Nephron progenitor cell (in vitro differentiated cells): ENCODE data around the gene RBPJ.

Experiments
- DNase-seq: peaks from one replicate; pipeline ENCODE4 v3.0.0; 2021
- H3K27ac Mint-ChIP-seq: 2 replicates; pipeline ENCODE4 v1.8.0; 2021; ENCODE audit warnings: mild to moderate bottlenecking, moderate library complexity, mixed read lengths
- H3K27me3 Mint-ChIP-seq: 2 replicates; pipeline ENCODE4 v1.8.0; 2021; ENCODE audit warnings: mild to moderate bottlenecking, low read depth, mixed read lengths; ENCODE audit not compliant: poor library complexity
- H3K36me3 Mint-ChIP-seq: 2 replicates; pipeline ENCODE4 v1.8.0; 2021; ENCODE audit warnings: low read depth, mixed read lengths
- H3K4me1 Mint-ChIP-seq: 2 replicates; pipeline ENCODE4 v1.8.0; 2021; ENCODE audit warnings: mixed read lengths
- H3K4me3 Mint-ChIP-seq: 2 replicates; pipeline ENCODE4 v1.8.0; 2021; ENCODE audit warnings: mild to moderate bottlenecking, moderate library complexity, mixed read lengths
- H3K9me3 Mint-ChIP-seq: 2 replicates; pipeline ENCODE4 v1.8.0; 2021; ENCODE audit warnings: mild to moderate bottlenecking, moderate library complexity, mixed read lengths
- TF ChIP-seq, protein P1 (sequence below): fragments of 200-600 bp; sonication (generic); IDR thresholded peaks from 2 replicates; pipeline ENCODE4 v1.5.0; 2021; ENCODE audit warnings: antibody characterized with exemption

The RBPJ gene

DNA sequence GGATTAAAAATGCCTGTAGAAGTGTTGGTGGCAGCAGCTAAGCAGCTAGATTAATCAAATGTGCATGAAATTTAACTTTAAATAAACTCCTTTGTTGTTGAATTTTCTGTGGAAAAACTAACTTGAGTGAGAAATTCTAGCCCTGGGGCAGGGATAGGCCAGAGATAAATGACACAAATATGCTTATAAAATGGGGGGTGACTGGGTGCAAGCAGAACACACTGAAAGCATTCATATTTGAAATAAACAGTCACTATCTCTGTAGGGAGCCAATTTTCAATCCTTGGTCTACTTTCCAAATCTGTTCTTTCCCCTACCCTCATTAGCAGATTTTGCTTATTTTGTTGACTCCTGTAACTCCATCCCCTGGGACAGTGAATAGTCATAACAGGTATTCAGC lies 47.9 kb downstream of the RBPJ start:
- Mint-ChIP-seq H3K4me3 (no peak overlapping the region), H3K27ac (peak overlapping the region; percentile 21), H3K4me1 (peaks cover 29% of the 10 kb centered on the region), H3K27me3 (peaks cover 2% of the 10 kb centered on the region), H3K9me3 (no peaks in the 10 kb centered on the region), H3K36me3 (peaks cover 41% of the 10 kb centered on the region)
- TF ChIP-seq, protein P1, sequence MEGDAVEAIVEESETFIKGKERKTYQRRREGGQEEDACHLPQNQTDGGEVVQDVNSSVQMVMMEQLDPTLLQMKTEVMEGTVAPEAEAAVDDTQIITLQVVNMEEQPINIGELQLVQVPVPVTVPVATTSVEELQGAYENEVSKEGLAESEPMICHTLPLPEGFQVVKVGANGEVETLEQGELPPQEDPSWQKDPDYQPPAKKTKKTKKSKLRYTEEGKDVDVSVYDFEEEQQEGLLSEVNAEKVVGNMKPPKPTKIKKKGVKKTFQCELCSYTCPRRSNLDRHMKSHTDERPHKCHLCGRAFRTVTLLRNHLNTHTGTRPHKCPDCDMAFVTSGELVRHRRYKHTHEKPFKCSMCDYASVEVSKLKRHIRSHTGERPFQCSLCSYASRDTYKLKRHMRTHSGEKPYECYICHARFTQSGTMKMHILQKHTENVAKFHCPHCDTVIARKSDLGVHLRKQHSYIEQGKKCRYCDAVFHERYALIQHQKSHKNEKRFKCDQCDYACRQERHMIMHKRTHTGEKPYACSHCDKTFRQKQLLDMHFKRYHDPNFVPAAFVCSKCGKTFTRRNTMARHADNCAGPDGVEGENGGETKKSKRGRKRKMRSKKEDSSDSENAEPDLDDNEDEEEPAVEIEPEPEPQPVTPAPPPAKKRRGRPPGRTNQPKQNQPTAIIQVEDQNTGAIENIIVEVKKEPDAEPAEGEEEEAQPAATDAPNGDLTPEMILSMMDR: no peak
- DNase-seq: no peak

DNA sequence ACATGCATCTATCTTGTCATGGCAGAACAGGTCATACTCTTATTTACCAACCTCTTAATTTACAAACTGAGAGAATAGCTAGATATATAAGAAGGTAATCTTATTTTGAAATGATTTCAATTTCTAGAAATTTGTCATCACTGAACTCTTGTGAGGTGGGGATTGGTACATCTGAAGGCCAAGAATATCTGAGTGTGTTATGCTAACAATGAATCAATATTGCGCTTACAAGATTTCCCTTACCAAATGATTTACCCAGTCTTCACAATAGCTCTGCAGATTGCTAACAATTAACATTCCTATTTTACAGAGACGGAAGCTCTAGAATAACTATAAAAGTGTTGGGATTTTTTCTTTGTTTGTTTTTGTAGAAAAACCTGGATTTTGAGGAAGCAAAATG lies 48.3 kb downstream of the RBPJ start:
- H3K4me3 Mint-ChIP-seq: no peak overlapping the region
- TF ChIP-seq, protein P1: no peak
- H3K27me3 Mint-ChIP-seq: peaks cover 2% of the 10 kb centered on the region
- no peak overlapping the region for H3K27ac Mint-ChIP-seq
- peaks cover 29% of the 10 kb centered on the region for H3K4me1 Mint-ChIP-seq
- DNase-seq: no peak
- H3K36me3 Mint-ChIP-seq: peaks cover 41% of the 10 kb centered on the region
- H3K9me3 Mint-ChIP-seq: no peaks in the 10 kb centered on the region

DNA sequence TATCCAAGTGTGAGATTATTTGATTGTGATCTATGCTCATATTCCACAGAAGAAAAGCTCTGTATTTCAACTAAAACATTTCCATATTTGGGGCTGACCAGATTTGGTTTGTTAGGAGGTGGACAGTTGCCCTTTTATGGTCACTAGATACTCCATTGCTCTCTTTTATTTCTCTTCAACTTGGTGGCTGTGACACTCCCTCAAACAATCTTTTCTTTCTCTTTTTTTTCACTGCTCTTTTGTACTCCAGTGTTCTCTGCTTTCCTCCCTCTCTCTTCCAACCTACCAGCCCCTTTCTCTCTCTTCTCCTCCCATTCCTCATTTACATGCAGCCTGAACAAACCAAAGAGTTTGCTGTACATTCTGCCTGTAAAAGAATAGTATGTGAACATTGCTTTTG lies 48.8 kb downstream of the RBPJ start:
- Mint-ChIP-seq H3K4me1 (peaks cover 29% of the 10 kb centered on the region), H3K9me3 (no peaks in the 10 kb centered on the region), H3K36me3 (peaks cover 41% of the 10 kb centered on the region), H3K27ac (peak overlapping the region; percentile 70), H3K4me3 (no peak overlapping the region), H3K27me3 (peaks cover 2% of the 10 kb centered on the region)
- TF ChIP-seq, protein P1: no peak
- DNase-seq: no peak

GRCh38 chr4:26372076-26372475 lies 51.3 kb downstream of the RBPJ start:
- no peaks in the 10 kb centered on the region for H3K9me3 Mint-ChIP-seq
- peak overlapping the region; percentile 3 for H3K27ac Mint-ChIP-seq
- no peak overlapping the region for H3K4me3 Mint-ChIP-seq
- peaks cover 31% of the 10 kb centered on the region for H3K36me3 Mint-ChIP-seq
- DNase-seq: no peak
- peaks cover 34% of the 10 kb centered on the region for H3K4me1 Mint-ChIP-seq
- H3K27me3 Mint-ChIP-seq: peaks cover 2% of the 10 kb centered on the region
- TF ChIP-seq, protein P1: no peak

GRCh38 chr4:26372525-26373172 lies 51.8 kb downstream of the RBPJ start:
- Mint-ChIP-seq H3K4me3 (no peak overlapping the region), H3K4me1 (peaks cover 39% of the 10 kb centered on the region), H3K9me3 (no peaks in the 10 kb centered on the region), H3K27ac (peak overlapping the region; percentile 41), H3K36me3 (peaks cover 29% of the 10 kb centered on the region), H3K27me3 (peaks cover 2% of the 10 kb centered on the region)
- TF ChIP-seq, protein P1: no peak
- no peak for DNase-seq

DNA sequence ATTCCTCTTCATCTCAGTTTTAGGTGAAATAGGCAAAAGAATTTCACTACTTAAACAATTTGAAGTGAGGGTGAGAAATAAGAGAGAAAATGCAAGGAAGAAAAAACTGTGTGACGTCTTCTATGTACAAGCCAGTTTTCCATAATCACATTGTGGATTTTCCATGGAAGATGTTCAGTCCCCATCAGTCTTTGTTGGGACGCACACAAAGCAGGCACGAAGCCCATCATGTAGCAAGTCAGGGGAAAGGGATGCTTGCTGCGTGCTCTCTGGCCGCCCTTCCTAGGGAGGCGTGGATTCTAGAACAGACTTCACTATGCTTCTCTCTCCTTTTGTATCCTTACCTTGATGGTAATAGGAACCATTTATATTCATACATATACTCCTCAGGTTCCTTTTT lies 54.7 kb downstream of the RBPJ start:
- TF ChIP-seq, protein P1: no peak

More for the DNA sequence above, 54.7 kb downstream of the RBPJ start:
- H3K4me3 Mint-ChIP-seq: no peak overlapping the region
- peak overlapping the region; percentile 24 for H3K27ac Mint-ChIP-seq
- H3K9me3 Mint-ChIP-seq: no peaks in the 10 kb centered on the region
- no peaks in the 10 kb centered on the region for H3K27me3 Mint-ChIP-seq
- no peak for DNase-seq
- peaks cover 6% of the 10 kb centered on the region for H3K36me3 Mint-ChIP-seq
- peaks cover 33% of the 10 kb centered on the region for H3K4me1 Mint-ChIP-seq
